SK-N-SH treated with all-trans-retinoic acid at 6 μM for 48 hours (cell line): ENCODE measurements around the gene A1BG.

Source experiments
- ATAC-seq: fragments of 200-7000 bp; cut with Tn5 transposase; 3 replicates; pipeline ENCODE4 v1.9.1; 2020; ENCODE audit warnings: mild to moderate bottlenecking, moderate library complexity
- CSDC2 ChIP-seq: fragments of 250-450 bp; sonication (Bioruptor Pico); IDR thresholded peaks from 2 replicates; pipeline ENCODE4 v1.5.0; 2020; ENCODE audit warnings: mild to moderate bottlenecking, moderate library complexity
- CSRNP3 ChIP-seq: fragments of 250-450 bp; sonication (Bioruptor Pico); IDR thresholded peaks from 2 replicates; pipeline ENCODE4 v1.5.1; 2021; ENCODE audit warnings: mild to moderate bottlenecking, moderate library complexity
- ESRRG ChIP-seq: fragments of 250-450 bp; sonication (Bioruptor Pico); IDR thresholded peaks from 2 replicates; pipeline ENCODE4 v1.6.1; 2021; ENCODE audit warnings: mild to moderate bottlenecking
- GLIS3 ChIP-seq: fragments of 250-450 bp; sonication (Bioruptor Pico); IDR thresholded peaks from 2 replicates; pipeline ENCODE4 v1.5.0; 2020; ENCODE audit warnings: mild to moderate bottlenecking, moderate library complexity
- ISL1 ChIP-seq: fragments of 250-450 bp; sonication (Bioruptor Pico); IDR thresholded peaks from 2 replicates; pipeline ENCODE4 v2.1.2; 2022; ENCODE audit warnings: mild to moderate bottlenecking, moderate library complexity
- POU6F1 ChIP-seq: fragments of 250-450 bp; sonication (Bioruptor Pico); IDR thresholded peaks from 2 replicates; pipeline ENCODE4 v1.8.0; 2021; ENCODE audit warnings: low read depth, mild to moderate bottlenecking, moderate library complexity, borderline replicate concordance
- PPARA ChIP-seq: fragments of 250-450 bp; sonication (Bioruptor Pico); IDR thresholded peaks from 2 replicates; pipeline ENCODE4 v1.5.0; 2020; ENCODE audit warnings: mild to moderate bottlenecking, borderline replicate concordance
- SNAI2 ChIP-seq: fragments of 250-450 bp; sonication (Bioruptor Pico); IDR thresholded peaks from 2 replicates; pipeline ENCODE4 v1.5.0; 2020; ENCODE audit warnings: mild to moderate bottlenecking, moderate library complexity
- TCF4 ChIP-seq: fragments of 250-450 bp; sonication (Bioruptor Pico); IDR thresholded peaks from 2 replicates; pipeline ENCODE4 v1.8.0; 2021; ENCODE audit warnings: mild to moderate bottlenecking, moderate library complexity, borderline replicate concordance
- TOX ChIP-seq: fragments of 250-450 bp; sonication (Bioruptor Pico); IDR thresholded peaks from 2 replicates; pipeline ENCODE4 v1.8.0; 2021; ENCODE audit warnings: mild to moderate bottlenecking, moderate library complexity, borderline replicate concordance
- ZFP3 ChIP-seq: fragments of 250-450 bp; sonication (Bioruptor Pico); IDR thresholded peaks from 2 replicates; pipeline ENCODE4 v1.5.0; 2020; ENCODE audit warnings: mild to moderate bottlenecking, moderate library complexity
- ZFP30 ChIP-seq: fragments of 450-650 bp; formaldehyde crosslinking; IDR thresholded peaks from 2 replicates; pipeline ENCODE4 v1.5.0; 2022; ENCODE audit warnings: mild to moderate bottlenecking, moderate library complexity
- ZNF565 ChIP-seq: fragments of 450-650 bp; formaldehyde crosslinking; conservative IDR thresholded peaks from 2 replicates; pipeline ENCODE4 v1.5.0; 2020; ENCODE audit warnings: low read depth, mild to moderate bottlenecking, moderate library complexity
- ZNF70 ChIP-seq: fragments of 450-650 bp; formaldehyde crosslinking; IDR thresholded peaks from 2 replicates; pipeline ENCODE4 v1.5.0; 2020; ENCODE audit warnings: mild to moderate bottlenecking, moderate library complexity
- ZNF8 ChIP-seq: fragments of 450-650 bp; formaldehyde crosslinking; IDR thresholded peaks from 2 replicates; pipeline ENCODE4 v1.5.0; 2020; ENCODE audit warnings: mild to moderate bottlenecking, moderate library complexity
- TF ChIP-seq, protein P1 (sequence below): fragments of 250-450 bp; sonication (Bioruptor Pico); IDR thresholded peaks from 2 replicates; pipeline ENCODE4 v1.5.0; 2020; ENCODE audit warnings: mild to moderate bottlenecking, moderate library complexity

A1BG gene

GRCh38 chr19:58330458-58330857, 22.8 kb downstream of the A1BG start:
- ATAC-seq = no peak
- TF ChIP-seq TOX (CRISPR knock-in tag) (no peak), ZNF70 (CRISPR knock-in tag) (no peak), PPARA (CRISPR knock-in tag) (no peak), ZNF565 (CRISPR knock-in tag) (no peak), GLIS3 (CRISPR knock-in tag) (no peak), POU6F1 (no peak), SNAI2 (CRISPR knock-in tag) (no peak), CSRNP3 (no peak), ESRRG (CRISPR knock-in tag) (no peak), CSDC2 (CRISPR knock-in tag) (no peak), ZFP30 (CRISPR knock-in tag) (no peak), ZNF8 (CRISPR knock-in tag) (no peak)

- TF ChIP-seq ISL1 (CRISPR knock-in tag) (no peak), TCF4 (CRISPR knock-in tag) (no peak), ZNF70 (CRISPR knock-in tag) (no peak), ZNF565 (CRISPR knock-in tag) (no peak), POU6F1 (no peak)
- TF ChIP-seq, protein P1, sequence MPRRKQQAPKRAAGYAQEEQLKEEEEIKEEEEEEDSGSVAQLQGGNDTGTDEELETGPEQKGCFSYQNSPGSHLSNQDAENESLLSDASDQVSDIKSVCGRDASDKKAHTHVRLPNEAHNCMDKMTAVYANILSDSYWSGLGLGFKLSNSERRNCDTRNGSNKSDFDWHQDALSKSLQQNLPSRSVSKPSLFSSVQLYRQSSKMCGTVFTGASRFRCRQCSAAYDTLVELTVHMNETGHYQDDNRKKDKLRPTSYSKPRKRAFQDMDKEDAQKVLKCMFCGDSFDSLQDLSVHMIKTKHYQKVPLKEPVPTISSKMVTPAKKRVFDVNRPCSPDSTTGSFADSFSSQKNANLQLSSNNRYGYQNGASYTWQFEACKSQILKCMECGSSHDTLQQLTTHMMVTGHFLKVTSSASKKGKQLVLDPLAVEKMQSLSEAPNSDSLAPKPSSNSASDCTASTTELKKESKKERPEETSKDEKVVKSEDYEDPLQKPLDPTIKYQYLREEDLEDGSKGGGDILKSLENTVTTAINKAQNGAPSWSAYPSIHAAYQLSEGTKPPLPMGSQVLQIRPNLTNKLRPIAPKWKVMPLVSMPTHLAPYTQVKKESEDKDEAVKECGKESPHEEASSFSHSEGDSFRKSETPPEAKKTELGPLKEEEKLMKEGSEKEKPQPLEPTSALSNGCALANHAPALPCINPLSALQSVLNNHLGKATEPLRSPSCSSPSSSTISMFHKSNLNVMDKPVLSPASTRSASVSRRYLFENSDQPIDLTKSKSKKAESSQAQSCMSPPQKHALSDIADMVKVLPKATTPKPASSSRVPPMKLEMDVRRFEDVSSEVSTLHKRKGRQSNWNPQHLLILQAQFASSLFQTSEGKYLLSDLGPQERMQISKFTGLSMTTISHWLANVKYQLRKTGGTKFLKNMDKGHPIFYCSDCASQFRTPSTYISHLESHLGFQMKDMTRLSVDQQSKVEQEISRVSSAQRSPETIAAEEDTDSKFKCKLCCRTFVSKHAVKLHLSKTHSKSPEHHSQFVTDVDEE (CRISPR knock-in tag) = no peak
- no peak for ATAC-seq
These were observed 24.3 kb downstream of the A1BG start for GRCh38 chr19:58328999-58329398.

GRCh38 chr19:58326914-58327726, 26.2 kb downstream of the A1BG start, which contains the start of gene ZSCAN22:
Gene ZSCAN22, plus strand, starts transcription at chr19:58326994. Its CDS starts 7,809 bp downstream, at chr19:58334803.
- TF ChIP-seq POU6F1 (0 out of 2 replicates have a peak, but pooled peaks have one; percentile 56), CSDC2 (CRISPR knock-in tag) (0 out of 2 replicates have a peak, but pooled peaks have one; percentile 74), PPARA (CRISPR knock-in tag) (no peak), ZFP3 (CRISPR knock-in tag) (peak; percentile 77; the same call in 1 of the 2 replicates)
- TF ChIP-seq, protein P1 (CRISPR knock-in tag) = peak; percentile 57; the same call in 1 of the 2 replicates
- TF ChIP-seq, all 23 proteins: peak for 4
- ATAC-seq = peak; percentile 96
